ENCODE data around the gene FAM124B.

DNA sequence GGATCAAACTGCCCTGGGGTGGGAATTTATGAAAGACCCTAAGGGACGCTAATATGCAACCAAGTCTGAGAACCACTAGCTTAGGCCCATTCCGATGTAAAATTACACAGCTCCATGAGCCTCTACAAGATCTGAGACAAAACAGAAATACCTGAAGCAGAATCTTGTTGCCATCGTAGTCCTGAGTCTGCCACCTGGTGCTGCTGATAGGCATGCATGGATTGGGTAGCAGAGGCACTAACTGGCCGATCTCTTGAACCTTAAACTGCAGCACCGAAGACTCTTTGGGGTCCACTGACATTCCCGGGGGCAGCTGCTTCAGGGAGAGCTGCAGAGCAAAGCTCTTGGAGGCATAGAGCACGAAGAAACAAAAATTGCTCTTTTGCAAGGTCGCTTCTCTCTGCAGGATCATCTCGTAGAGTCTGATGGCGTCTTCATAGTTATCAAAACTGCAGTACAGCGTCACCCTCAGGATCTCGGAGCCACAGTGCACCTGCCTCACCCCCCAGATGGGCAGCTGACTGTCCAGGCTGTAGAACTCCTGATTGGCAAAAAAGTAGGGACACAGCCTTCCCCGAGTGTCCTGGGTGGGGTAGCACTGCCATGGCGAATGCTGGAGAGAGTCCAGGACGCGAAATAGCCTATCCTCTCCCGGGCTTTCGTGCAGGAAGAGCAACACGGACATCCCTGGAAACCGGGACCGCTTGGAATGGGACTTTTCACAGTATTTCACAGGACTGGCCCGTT, 848 bp downstream of the FAM124B start:
- TF ChIP-seq EZH2 (IDR thresholded peaks at IDR 0.05) (no peak), POLR2AphosphoS5 (IDR thresholded peaks at IDR 0.05; ENCODE audit: borderline replicate concordance, low read depth, low read length) (no peak)
